ENCODE results near the gene TAOK2.

- TF ChIP-seq, protein P1, sequence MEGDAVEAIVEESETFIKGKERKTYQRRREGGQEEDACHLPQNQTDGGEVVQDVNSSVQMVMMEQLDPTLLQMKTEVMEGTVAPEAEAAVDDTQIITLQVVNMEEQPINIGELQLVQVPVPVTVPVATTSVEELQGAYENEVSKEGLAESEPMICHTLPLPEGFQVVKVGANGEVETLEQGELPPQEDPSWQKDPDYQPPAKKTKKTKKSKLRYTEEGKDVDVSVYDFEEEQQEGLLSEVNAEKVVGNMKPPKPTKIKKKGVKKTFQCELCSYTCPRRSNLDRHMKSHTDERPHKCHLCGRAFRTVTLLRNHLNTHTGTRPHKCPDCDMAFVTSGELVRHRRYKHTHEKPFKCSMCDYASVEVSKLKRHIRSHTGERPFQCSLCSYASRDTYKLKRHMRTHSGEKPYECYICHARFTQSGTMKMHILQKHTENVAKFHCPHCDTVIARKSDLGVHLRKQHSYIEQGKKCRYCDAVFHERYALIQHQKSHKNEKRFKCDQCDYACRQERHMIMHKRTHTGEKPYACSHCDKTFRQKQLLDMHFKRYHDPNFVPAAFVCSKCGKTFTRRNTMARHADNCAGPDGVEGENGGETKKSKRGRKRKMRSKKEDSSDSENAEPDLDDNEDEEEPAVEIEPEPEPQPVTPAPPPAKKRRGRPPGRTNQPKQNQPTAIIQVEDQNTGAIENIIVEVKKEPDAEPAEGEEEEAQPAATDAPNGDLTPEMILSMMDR (IDR thresholded peaks at IDR 0.05): peak in 3 of 5 experiments; percentile 13 to 44 (median 24)
- TF ChIP-seq POLR2A (IDR thresholded peaks at IDR 0.05): no peak
Observed at GRCh38 chr16:30041841-30042240, 68.2 kb downstream of the TAOK2 start.

Measured in tibial nerve (tissue), 3 donors.